Measurements from ENCODE around the gene CSRP1.
"Not testable (repeated sequence)": the region's sequence is repeated elsewhere in the genome, so short reads cannot be mapped to it uniquely, and the experiment has no call there.

The CSRP1 gene

GRCh38 chr1:201537891-201538611 lies 31.1 kb upstream of the CSRP1 start:
- peak; percentile 18 for DNase-seq

- DNase-seq = no peak
Observed at GRCh38 chr1:201537467-201537866, 30.5 kb upstream of the CSRP1 start.

GRCh38 chr1:201537028-201537427 lies 30.1 kb upstream of the CSRP1 start:
- DNase-seq = no peak

GRCh38 chr1:201536558-201536957 lies 29.6 kb upstream of the CSRP1 start:
- peak; percentile 83 for DNase-seq

- no peak for DNase-seq
Observed at GRCh38 chr1:201535919-201536245, 29.0 kb upstream of the CSRP1 start.

GRCh38 chr1:201535046-201535918 lies 28.4 kb upstream of the CSRP1 start:
- DNase-seq = peak; percentile 53

GRCh38 chr1:201533836-201534235 lies 26.9 kb upstream of the CSRP1 start:
- no peak for DNase-seq

- no peak for DNase-seq
Observed at GRCh38 chr1:201531551-201532425, 24.9 kb upstream of the CSRP1 start.

- peak; percentile 75 for DNase-seq
Observed at GRCh38 chr1:201530741-201531531, 24.0 kb upstream of the CSRP1 start.

- peak; percentile 27 for DNase-seq
Observed at GRCh38 chr1:201528631-201529252, 21.8 kb upstream of the CSRP1 start.

GRCh38 chr1:201527879-201528278 lies 21.0 kb upstream of the CSRP1 start:
- DNase-seq = no peak

GRCh38 chr1:201525193-201525778 lies 18.4 kb upstream of the CSRP1 start:
- peak; percentile 43 for DNase-seq

- not testable (repeated sequence) for DNase-seq
Observed at GRCh38 chr1:201520046-201520575, 13.2 kb upstream of the CSRP1 start.

GRCh38 chr1:201518071-201518470 lies 11.1 kb upstream of the CSRP1 start:
- DNase-seq = no peak

GRCh38 chr1:201517631-201518030 lies 10.7 kb upstream of the CSRP1 start:
- no peak for DNase-seq

GRCh38 chr1:201516511-201517127 lies 9.7 kb upstream of the CSRP1 start:
- no peak for DNase-seq

- no peak for DNase-seq
Observed at GRCh38 chr1:201515895-201516294, 9.0 kb upstream of the CSRP1 start.

GRCh38 chr1:201515062-201515750 lies 8.3 kb upstream of the CSRP1 start:
- DNase-seq = no peak

- no peak for DNase-seq
Observed at GRCh38 chr1:201514466-201514865, 7.5 kb upstream of the CSRP1 start.

Measured in HCEC 1CT (cell line).